SK-N-SH (cell line): ENCODE results near the gene KIFC3. TPM values are rescaled to one million over a fixed set of nuclear protein-coding genes. Genes with fewer than 3 reads are reported as not detected.
A peak's percentile ranks its signal among the peaks of the same experiment; 100 is the strongest.

Experiments used
- CTCF ChIA-PET: fragments of 300-600, 350-600 bp; formaldehyde crosslinking; extraction: SDS; loops from one replicate; lab custom pipeline; 2021; lab: Yijun Ruan, JAX
- POLR2A ChIA-PET: fragments of 350-600 bp; sonication (Branson Sonifier 250); formaldehyde crosslinking; extraction: SDS; loops from one replicate; lab custom pipeline; 2020; ENCODE audit warnings: antibody characterized with exemption, inconsistent platforms; lab: Yijun Ruan, JAX
- DNase-seq: peaks from one replicate; pipeline ENCODE4 v3.0.0; 2012
- H2AFZ ChIP-seq: fragments of 200-600 bp; sonication (generic); 2 replicates; pipeline ENCODE4 v1.8.1; 2016; ENCODE audit warnings: antibody characterized with exemption, mild to moderate bottlenecking, low read depth
- H3F3A ChIP-seq: fragments of 200-600 bp; sonication (generic); replicated peaks from 2 replicates; pipeline ENCODE3; 2016; ENCODE audit warnings: antibody characterized with exemption, mild to moderate bottlenecking; ENCODE audit not compliant: insufficient read depth
- H3K27ac ChIP-seq, 2 experiments: fragments of 200-500 bp in 1 of 2; fragments of 200-600 bp in 1 of 2; sonication (Bioruptor generic) in 1 of 2; sonication (generic), shearing (Covaris generic) in 1 of 2; 2 replicates each; pipeline versions ENCODE4 v1.5.1 to v1.6.1; 2014 to 2016; ENCODE audit warnings: low read depth in 2 of 2, inconsistent platforms in 1 of 2, low read length in 1 of 2, mild to moderate bottlenecking in 1 of 2, mixed read lengths in 1 of 2
- H3K27me3 ChIP-seq: fragments of 200-600 bp; sonication (generic), shearing (Covaris generic); 2 replicates; pipeline ENCODE4 v1.6.1; 2016; ENCODE audit warnings: mixed run types; ENCODE audit not compliant: insufficient read depth
- H3K36me3 ChIP-seq, 2 experiments: fragments of 200-500 bp in 1 of 2; fragments of 200-600 bp in 1 of 2; sonication (Bioruptor generic) in 1 of 2; sonication (generic) in 1 of 2; replicated peaks in 1 of 2; 2 replicates each; pipeline versions ENCODE3 to v1.5.1; 2014 to 2016; ENCODE audit warnings: low read length in 1 of 2, mild to moderate bottlenecking in 1 of 2; ENCODE audit not compliant: insufficient read depth in 2 of 2, control insufficient read depth in 1 of 2
- H3K4me1 ChIP-seq, 2 experiments: fragments of 200-500 bp in 1 of 2; fragments of 200-600 bp in 1 of 2; sonication (Bioruptor generic) in 1 of 2; sonication (generic), shearing (Covaris generic) in 1 of 2; 2 replicates each; pipeline versions ENCODE4 v1.5.1 to v1.6.1; 2014 to 2016; ENCODE audit warnings: low read depth in 1 of 2, low read length in 1 of 2, mixed run types in 1 of 2; ENCODE audit not compliant: insufficient read depth in 2 of 2, control insufficient read depth in 1 of 2
- H3K4me2 ChIP-seq: fragments of 200-600 bp; sonication (generic), shearing (Covaris generic); 2 replicates; pipeline ENCODE4 v1.6.1; 2017; ENCODE audit warnings: mixed run types
- H3K4me3 ChIP-seq, 2 experiments: fragments of 200-500 bp in 1 of 2; fragments of 200-600 bp in 1 of 2; sonication (Bioruptor generic) in 1 of 2; sonication (generic), shearing (Covaris generic) in 1 of 2; 2 replicates each; pipeline versions ENCODE4 v1.5.1 to v1.8.1; 2014 to 2016; ENCODE audit warnings: low read depth in 2 of 2, inconsistent platforms in 1 of 2, low read length in 1 of 2, mild to moderate bottlenecking in 1 of 2, mixed read lengths in 1 of 2, moderate library complexity in 1 of 2
- H3K79me2 ChIP-seq: fragments of 200-600 bp; sonication (generic); 2 replicates; pipeline ENCODE4 v1.8.1; 2017; ENCODE audit warnings: mild to moderate bottlenecking; ENCODE audit not compliant: insufficient read depth
- H3K9ac ChIP-seq: fragments of 200-600 bp; sonication (generic); 2 replicates; pipeline ENCODE4 v1.6.1; 2017; ENCODE audit warnings: mixed run types
- H3K9me2 ChIP-seq: fragments of 200-600 bp; sonication (generic); 2 replicates; pipeline ENCODE4 v1.6.1; 2017; ENCODE audit warnings: mixed run types
- H3K9me3 ChIP-seq: fragments of 200-600 bp; sonication (generic); 2 replicates; pipeline ENCODE4 v1.6.1; 2017; ENCODE audit warnings: mixed run types, mild to moderate bottlenecking, moderate library complexity
- H4K20me1 ChIP-seq: fragments of 200-600 bp; sonication (generic); 2 replicates; pipeline ENCODE4 v1.6.1; 2017; ENCODE audit warnings: mild to moderate bottlenecking, mixed run types; ENCODE audit not compliant: insufficient read depth
- FOSL2 ChIP-seq: IDR thresholded peaks from 2 replicates; pipeline ENCODE4 v1.4.0; 2012; ENCODE audit warnings: low read depth, mild to moderate bottlenecking, moderate library complexity, borderline replicate concordance
- FOXM1 ChIP-seq: IDR thresholded peaks from 2 replicates; pipeline ENCODE4 v1.4.0; 2012; ENCODE audit warnings: low read depth, mild to moderate bottlenecking
- JUND ChIP-seq: IDR thresholded peaks from 2 replicates; pipeline ENCODE4 v1.4.0; 2012
- NFIC ChIP-seq: IDR thresholded peaks from 2 replicates; pipeline ENCODE4 v1.4.0; 2012; ENCODE audit warnings: borderline replicate concordance
- NRF1 ChIP-seq: IDR thresholded peaks from 2 replicates; pipeline ENCODE4 v1.6.1; 2012; ENCODE audit warnings: low read depth, mild to moderate bottlenecking, low read length
- SIN3A ChIP-seq: IDR thresholded peaks from 2 replicates; pipeline ENCODE4 v1.6.1; 2012; ENCODE audit warnings: low read depth, mild to moderate bottlenecking, low read length, moderate library complexity, borderline replicate concordance
- SMC3 ChIP-seq: IDR thresholded peaks from 2 replicates; pipeline ENCODE4 v1.6.1; 2012; ENCODE audit warnings: low read depth, low read length, improper control_type of control experiment
- TAF1 ChIP-seq: IDR thresholded peaks from 2 replicates; pipeline ENCODE4 v1.6.1; 2012; ENCODE audit warnings: low read depth, mild to moderate bottlenecking, low read length, moderate library complexity, borderline replicate concordance
- TCF12 ChIP-seq: IDR thresholded peaks from 2 replicates; pipeline ENCODE4 v1.4.0; 2012
- TEAD4 ChIP-seq: IDR thresholded peaks from 2 replicates; pipeline ENCODE4 v1.4.0; 2012; ENCODE audit warnings: mild to moderate bottlenecking, borderline replicate concordance; ENCODE audit not compliant: insufficient read depth
- WGBS: methylation state at CpG from one replicate; pipeline ENCODE4 v1.1.6; 2017; ENCODE audit warnings: low lambda C conversion rate; 5-methylcytosine and 5-hydroxymethylcytosine counted together
- polyA plus RNA-seq, 3 experiments: library from polyadenylated mRNA; depleted of rRNA; stranded (reverse); fragments of >200 nt; gene quantifications; 2 replicates each; pipeline ENCODE4 v1.2.3, GENCODE V29; 2012
- TF ChIP-seq, protein P1 (sequence below): fragments of 150-350 bp; IDR thresholded peaks from 2 replicates; pipeline ENCODE4 v1.6.1; 2016; ENCODE audit warnings: mild to moderate bottlenecking, low read depth, low read length
- TF ChIP-seq, protein P2 (sequence below): IDR thresholded peaks from 2 replicates; pipeline ENCODE4; 2012
- TF ChIP-seq, protein P3 (sequence below): fragments of 200-600 bp; sonication (generic); IDR thresholded peaks from 2 replicates; pipeline ENCODE4 v1.6.1; 2017; ENCODE audit warnings: antibody characterized with exemption, mild to moderate bottlenecking, moderate library complexity
- TF ChIP-seq, protein P4 (sequence below): IDR thresholded peaks from 2 replicates; pipeline ENCODE4 v1.4.0; 2012; ENCODE audit warnings: low read depth, borderline replicate concordance
- TF ChIP-seq, protein P5 (sequence below): IDR thresholded peaks from 2 replicates; pipeline ENCODE4 v1.4.0; 2012; ENCODE audit warnings: low read depth

Gene KIFC3
- polyA plus RNA-seq, 1 of the 3 experiments (the other 2 are of a cell fraction) = 65.4 TPM

DNA sequence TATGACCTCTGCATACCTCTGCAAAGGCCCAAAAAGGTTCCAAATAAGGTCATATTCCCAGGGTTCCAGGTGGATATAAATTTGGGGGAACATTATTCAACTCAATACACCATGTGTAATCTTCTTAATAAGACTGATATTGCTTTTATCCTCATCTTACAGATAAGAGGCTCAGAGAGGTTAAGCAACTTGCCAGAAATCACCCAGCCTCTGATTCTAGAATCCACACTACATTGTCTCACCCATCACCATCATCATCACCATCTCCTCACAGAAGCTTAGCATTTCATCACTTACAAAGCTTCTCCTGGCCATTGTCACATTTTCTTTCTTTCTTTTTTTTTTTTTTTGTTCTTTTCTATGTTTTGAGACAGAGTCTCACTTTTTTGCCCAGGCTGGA is 15.4 kb upstream of the KIFC3 start:
- ChIA-PET CTCF (interaction anchor here (1.2 kb wide), 1 partner anchor 60 kb away, joined by 3 read pairs; no protein-coding TSS in a partner anchor), POLR2A (no interaction called here)
- no peak overlapping the region for H3K4me3 ChIP-seq
- H3K9me3 ChIP-seq = no peaks in the 10 kb centered on the region
- no peak overlapping the region for H3K27ac ChIP-seq
- no peak overlapping the region for H2AFZ ChIP-seq
- H3K79me2 ChIP-seq = no peaks in the 10 kb centered on the region
- no peak overlapping the region for H3K4me2 ChIP-seq
- H3K9me2 ChIP-seq = no peaks in the 10 kb centered on the region
- H3K9ac ChIP-seq = no peak overlapping the region
- no peaks in the 10 kb centered on the region for H3F3A ChIP-seq
- no peaks in the 10 kb centered on the region for H4K20me1 ChIP-seq
- H3K27me3 ChIP-seq = no peaks in the 10 kb centered on the region
- peaks cover 9% of the 10 kb centered on the region in 2 experiments; a peak in 2 of 4 replicates for H3K4me1 ChIP-seq
- TF ChIP-seq TEAD4 = no peak
- no peak for DNase-seq
- no peaks in the 10 kb centered on the region for H3K36me3 ChIP-seq

DNA sequence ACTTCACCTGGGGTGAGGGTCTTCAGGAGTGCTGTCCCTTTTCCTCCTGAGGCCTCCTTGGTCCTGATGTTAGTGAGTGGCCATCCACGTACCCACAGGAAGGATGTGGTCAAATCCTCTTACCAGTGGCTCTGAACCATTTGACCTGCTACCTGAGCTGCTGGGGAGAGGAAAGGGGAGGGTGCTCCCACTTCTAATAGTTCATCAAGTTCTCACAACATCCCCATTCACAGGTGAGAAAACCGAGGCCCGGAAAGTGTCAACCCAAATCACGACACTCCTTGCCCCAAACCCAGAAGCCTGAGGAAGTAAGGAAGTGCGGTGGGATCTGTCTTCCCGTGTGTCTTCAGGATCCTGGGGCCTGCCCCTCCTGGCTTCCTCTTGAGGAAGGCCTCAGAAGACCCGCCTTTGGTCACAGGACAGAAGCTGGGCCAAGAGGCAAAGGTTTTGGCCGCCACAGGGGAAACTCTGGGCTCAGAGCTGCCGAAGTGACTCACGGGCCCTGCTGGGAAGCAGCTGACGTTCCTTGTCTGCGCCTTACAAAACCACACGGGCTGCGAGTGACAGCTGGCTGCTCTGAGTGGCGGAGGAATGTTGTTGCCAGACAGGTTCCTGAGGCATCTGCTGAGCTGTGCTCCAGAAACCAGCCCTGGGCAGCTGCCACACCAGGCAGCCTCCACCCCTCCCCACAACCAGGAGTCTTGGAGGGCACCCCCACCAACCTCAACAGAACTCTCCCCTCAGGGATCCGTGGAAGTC is 13.9 kb upstream of the KIFC3 start:
- CTCF ChIA-PET = interaction anchor here (0.6 to 1.3 kb wide), 3 partner anchors 21 to 307 kb away, joined by 3 to 6 read pairs (median 4); partner anchors contain the start of genes USB1 and ZNF319
- POLR2A ChIA-PET = no interaction called here

More for the DNA sequence above, 13.9 kb upstream of the KIFC3 start:
- Histone ChIP-seq H2AFZ (0 out of 2 replicates have a peak overlapping the region, but pooled peaks have one; percentile 33), H3K9ac (no peak overlapping the region), H3K4me2 (peak overlapping the region; percentile 23; the same call in 1 of the 2 replicates), H3K27me3 (no peaks in the 10 kb centered on the region), H3K4me3 (no peak overlapping the region), H3K79me2 (no peaks in the 10 kb centered on the region), H4K20me1 (no peaks in the 10 kb centered on the region), H3K36me3 (no peaks in the 10 kb centered on the region), H3K27ac (peak overlapping the region in 1 of 2 experiments; percentile 49; a peak in 2 of 4 replicates), H3F3A (no peaks in the 10 kb centered on the region), H3K4me1 (peaks cover 9% of the 10 kb centered on the region in 2 experiments; a peak in 2 of 4 replicates), H3K9me2 (no peaks in the 10 kb centered on the region), H3K9me3 (no peaks in the 10 kb centered on the region)
- TF ChIP-seq, protein P1, sequence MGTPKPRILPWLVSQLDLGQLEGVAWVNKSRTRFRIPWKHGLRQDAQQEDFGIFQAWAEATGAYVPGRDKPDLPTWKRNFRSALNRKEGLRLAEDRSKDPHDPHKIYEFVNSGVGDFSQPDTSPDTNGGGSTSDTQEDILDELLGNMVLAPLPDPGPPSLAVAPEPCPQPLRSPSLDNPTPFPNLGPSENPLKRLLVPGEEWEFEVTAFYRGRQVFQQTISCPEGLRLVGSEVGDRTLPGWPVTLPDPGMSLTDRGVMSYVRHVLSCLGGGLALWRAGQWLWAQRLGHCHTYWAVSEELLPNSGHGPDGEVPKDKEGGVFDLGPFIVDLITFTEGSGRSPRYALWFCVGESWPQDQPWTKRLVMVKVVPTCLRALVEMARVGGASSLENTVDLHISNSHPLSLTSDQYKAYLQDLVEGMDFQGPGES = no peak
- peak; percentile 30 for TF ChIP-seq NFIC
- no peak for TF ChIP-seq NRF1
- peak; percentile 66; the same call in 1 of the 2 replicates for TF ChIP-seq SIN3A
- peak; percentile 85 for TF ChIP-seq TCF12
- TF ChIP-seq FOSL2 = peak; percentile 66; the same call in 1 of the 2 replicates
- TF ChIP-seq, protein P2, sequence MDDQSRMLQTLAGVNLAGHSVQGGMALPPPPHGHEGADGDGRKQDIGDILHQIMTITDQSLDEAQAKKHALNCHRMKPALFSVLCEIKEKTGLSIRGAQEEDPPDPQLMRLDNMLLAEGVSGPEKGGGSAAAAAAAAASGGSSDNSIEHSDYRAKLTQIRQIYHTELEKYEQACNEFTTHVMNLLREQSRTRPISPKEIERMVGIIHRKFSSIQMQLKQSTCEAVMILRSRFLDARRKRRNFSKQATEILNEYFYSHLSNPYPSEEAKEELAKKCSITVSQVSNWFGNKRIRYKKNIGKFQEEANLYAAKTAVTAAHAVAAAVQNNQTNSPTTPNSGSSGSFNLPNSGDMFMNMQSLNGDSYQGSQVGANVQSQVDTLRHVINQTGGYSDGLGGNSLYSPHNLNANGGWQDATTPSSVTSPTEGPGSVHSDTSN = peak; percentile 91
- TF ChIP-seq JUND = peak; percentile 27; the same call in 1 of the 2 replicates
- TF ChIP-seq FOXM1 = no peak
- no peak for TF ChIP-seq SMC3
- TF ChIP-seq, protein P3, sequence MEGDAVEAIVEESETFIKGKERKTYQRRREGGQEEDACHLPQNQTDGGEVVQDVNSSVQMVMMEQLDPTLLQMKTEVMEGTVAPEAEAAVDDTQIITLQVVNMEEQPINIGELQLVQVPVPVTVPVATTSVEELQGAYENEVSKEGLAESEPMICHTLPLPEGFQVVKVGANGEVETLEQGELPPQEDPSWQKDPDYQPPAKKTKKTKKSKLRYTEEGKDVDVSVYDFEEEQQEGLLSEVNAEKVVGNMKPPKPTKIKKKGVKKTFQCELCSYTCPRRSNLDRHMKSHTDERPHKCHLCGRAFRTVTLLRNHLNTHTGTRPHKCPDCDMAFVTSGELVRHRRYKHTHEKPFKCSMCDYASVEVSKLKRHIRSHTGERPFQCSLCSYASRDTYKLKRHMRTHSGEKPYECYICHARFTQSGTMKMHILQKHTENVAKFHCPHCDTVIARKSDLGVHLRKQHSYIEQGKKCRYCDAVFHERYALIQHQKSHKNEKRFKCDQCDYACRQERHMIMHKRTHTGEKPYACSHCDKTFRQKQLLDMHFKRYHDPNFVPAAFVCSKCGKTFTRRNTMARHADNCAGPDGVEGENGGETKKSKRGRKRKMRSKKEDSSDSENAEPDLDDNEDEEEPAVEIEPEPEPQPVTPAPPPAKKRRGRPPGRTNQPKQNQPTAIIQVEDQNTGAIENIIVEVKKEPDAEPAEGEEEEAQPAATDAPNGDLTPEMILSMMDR = no peak
- TF ChIP-seq, protein P4, sequence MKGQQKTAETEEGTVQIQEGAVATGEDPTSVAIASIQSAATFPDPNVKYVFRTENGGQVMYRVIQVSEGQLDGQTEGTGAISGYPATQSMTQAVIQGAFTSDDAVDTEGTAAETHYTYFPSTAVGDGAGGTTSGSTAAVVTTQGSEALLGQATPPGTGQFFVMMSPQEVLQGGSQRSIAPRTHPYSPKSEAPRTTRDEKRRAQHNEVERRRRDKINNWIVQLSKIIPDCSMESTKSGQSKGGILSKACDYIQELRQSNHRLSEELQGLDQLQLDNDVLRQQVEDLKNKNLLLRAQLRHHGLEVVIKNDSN = no peak
- TF ChIP-seq, protein P5, sequence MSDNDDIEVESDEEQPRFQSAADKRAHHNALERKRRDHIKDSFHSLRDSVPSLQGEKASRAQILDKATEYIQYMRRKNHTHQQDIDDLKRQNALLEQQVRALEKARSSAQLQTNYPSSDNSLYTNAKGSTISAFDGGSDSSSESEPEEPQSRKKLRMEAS = peak; percentile 66; the same call in 1 of the 2 replicates
- no peak for TF ChIP-seq TAF1
- WGBS = 76% methylated on average over 7 of the region's 16 CpGs
- DNase-seq = peak; percentile 29
